Measurements from ENCODE around the gene GPATCH2L.

Gene GPATCH2L

DNA sequence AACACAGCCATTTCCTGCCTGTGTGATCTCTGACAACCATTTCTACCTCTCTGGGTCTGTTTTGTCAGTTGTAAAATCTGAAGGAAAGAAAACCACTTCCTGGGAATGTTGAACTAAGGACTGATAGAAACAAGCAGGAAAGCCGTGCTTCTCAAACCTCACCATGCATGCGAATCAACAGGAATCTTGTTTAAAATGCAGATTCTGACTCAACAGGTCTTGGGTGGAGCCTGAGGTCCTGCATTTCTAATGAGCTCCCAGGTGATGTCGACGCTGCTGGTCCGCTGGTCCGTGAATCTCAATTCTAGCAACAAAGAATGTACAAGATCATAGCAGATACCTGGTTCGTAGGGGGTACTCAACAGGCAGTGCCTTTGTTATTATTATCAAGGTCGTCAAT lies 38.0 kb upstream of the GPATCH2L start:
- Histone ChIP-seq H3K36me3 (replicated peaks) (no peaks in the 10 kb centered on the region), H3K27me3 (replicated peaks) (no peaks in the 10 kb centered on the region)

GRCh38 chr14:76115010-76115422 lies 36.7 kb upstream of the GPATCH2L start:
- Histone ChIP-seq H3K36me3 (replicated peaks) (no peaks in the 10 kb centered on the region), H3K27me3 (replicated peaks) (no peaks in the 10 kb centered on the region), H3K4me3 (ENCODE audit: low read depth, low read length) (no peak overlapping the region), H3K27ac (no peak overlapping the region)
- DNase-seq: no peak
- in situ Hi-C loops (cut with HindIII; ENCODE audit: low pct_ligation_motif_present, low sequenced_read_pairs): no loop called here
- TF ChIP-seq CTCF (IDR thresholded peaks at IDR 0.05; ENCODE audit: low read depth, low read length, missing control alignments): no peak

More for the DNA sequence above, 38.0 kb upstream of the GPATCH2L start:
- Histone ChIP-seq H3K4me3 (ENCODE audit: low read depth, low read length) (no peak overlapping the region), H3K27ac (no peak overlapping the region)
- no peak for TF ChIP-seq CTCF (IDR thresholded peaks at IDR 0.05; ENCODE audit: low read depth, low read length, missing control alignments)
- in situ Hi-C loops (cut with HindIII; ENCODE audit: low pct_ligation_motif_present, low sequenced_read_pairs): no loop called here
- DNase-seq: no peak

- no peaks in the 10 kb centered on the region for H3K27me3 ChIP-seq (replicated peaks)
- no peak for DNase-seq
- H3K4me3 ChIP-seq (ENCODE audit: low read depth, low read length): no peak overlapping the region
- in situ Hi-C loops (cut with HindIII; ENCODE audit: low pct_ligation_motif_present, low sequenced_read_pairs): no loop called here
- TF ChIP-seq CTCF (IDR thresholded peaks at IDR 0.05; ENCODE audit: low read depth, low read length, missing control alignments): no peak
- H3K27ac ChIP-seq: no peak overlapping the region
- no peaks in the 10 kb centered on the region for H3K36me3 ChIP-seq (replicated peaks)
These were observed 33.8 kb upstream of the GPATCH2L start for GRCh38 chr14:76117789-76118484.

GRCh38 chr14:76118594-76118993 lies 33.1 kb upstream of the GPATCH2L start:
- H3K27ac ChIP-seq: no peak overlapping the region
- H3K4me3 ChIP-seq (ENCODE audit: low read depth, low read length): no peak overlapping the region
- H3K36me3 ChIP-seq (replicated peaks): no peaks in the 10 kb centered on the region
- DNase-seq: no peak
- H3K27me3 ChIP-seq (replicated peaks): no peaks in the 10 kb centered on the region
- no peak for TF ChIP-seq CTCF (IDR thresholded peaks at IDR 0.05; ENCODE audit: low read depth, low read length, missing control alignments)
- in situ Hi-C loops (cut with HindIII; ENCODE audit: low pct_ligation_motif_present, low sequenced_read_pairs): no loop called here

- no peak for TF ChIP-seq CTCF (IDR thresholded peaks at IDR 0.05; ENCODE audit: low read depth, low read length, missing control alignments)
- no peak for DNase-seq
- no peaks in the 10 kb centered on the region for H3K36me3 ChIP-seq (replicated peaks)
- no peak overlapping the region for H3K27ac ChIP-seq
- in situ Hi-C loops (cut with HindIII; ENCODE audit: low pct_ligation_motif_present, low sequenced_read_pairs): no loop called here
- no peaks in the 10 kb centered on the region for H3K27me3 ChIP-seq (replicated peaks)
- H3K4me3 ChIP-seq (ENCODE audit: low read depth, low read length): no peak overlapping the region
These were observed 30.5 kb upstream of the GPATCH2L start for GRCh38 chr14:76121089-76121748.

Measured in brain microvascular endothelial cell (primary cell).